ENCODE results near the gene MBL2.

The MBL2 gene

DNA sequence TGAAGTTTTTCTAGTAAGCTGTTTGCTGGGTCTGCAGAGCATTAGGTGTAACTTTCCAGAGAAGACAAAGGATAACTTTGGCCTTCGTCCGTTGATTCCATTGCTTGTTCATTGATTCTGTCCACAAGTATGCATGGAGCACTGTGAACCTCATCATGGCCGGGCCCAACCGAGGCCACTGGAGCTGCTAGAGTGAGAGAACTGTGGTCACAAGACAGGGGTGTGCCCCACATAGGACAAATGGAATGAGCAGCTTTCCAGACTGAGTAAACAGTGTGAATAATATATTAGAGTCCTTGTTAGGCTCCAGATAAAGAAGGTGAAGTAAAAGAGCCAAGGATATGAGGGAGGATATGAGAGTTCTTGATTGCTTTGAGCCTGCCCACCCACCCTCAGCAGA is 24.9 kb downstream of the MBL2 start:
- Histone ChIP-seq H3K27ac (no peak overlapping the region), H3K36me3 (no peaks in the 10 kb centered on the region), H3K9me3 (no peaks in the 10 kb centered on the region), H3K4me1 (no peaks in the 10 kb centered on the region), H3K4me3 (no peak overlapping the region), H3K27me3 (no peaks in the 10 kb centered on the region)
- DNase-seq = no peak
- TF ChIP-seq, protein P1, sequence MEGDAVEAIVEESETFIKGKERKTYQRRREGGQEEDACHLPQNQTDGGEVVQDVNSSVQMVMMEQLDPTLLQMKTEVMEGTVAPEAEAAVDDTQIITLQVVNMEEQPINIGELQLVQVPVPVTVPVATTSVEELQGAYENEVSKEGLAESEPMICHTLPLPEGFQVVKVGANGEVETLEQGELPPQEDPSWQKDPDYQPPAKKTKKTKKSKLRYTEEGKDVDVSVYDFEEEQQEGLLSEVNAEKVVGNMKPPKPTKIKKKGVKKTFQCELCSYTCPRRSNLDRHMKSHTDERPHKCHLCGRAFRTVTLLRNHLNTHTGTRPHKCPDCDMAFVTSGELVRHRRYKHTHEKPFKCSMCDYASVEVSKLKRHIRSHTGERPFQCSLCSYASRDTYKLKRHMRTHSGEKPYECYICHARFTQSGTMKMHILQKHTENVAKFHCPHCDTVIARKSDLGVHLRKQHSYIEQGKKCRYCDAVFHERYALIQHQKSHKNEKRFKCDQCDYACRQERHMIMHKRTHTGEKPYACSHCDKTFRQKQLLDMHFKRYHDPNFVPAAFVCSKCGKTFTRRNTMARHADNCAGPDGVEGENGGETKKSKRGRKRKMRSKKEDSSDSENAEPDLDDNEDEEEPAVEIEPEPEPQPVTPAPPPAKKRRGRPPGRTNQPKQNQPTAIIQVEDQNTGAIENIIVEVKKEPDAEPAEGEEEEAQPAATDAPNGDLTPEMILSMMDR (IDR thresholded peaks at IDR 0.05) = no peak
- intact Hi-C loops (cut with DNase I; ENCODE audit: low total_unique reads) = no loop called here

DNA sequence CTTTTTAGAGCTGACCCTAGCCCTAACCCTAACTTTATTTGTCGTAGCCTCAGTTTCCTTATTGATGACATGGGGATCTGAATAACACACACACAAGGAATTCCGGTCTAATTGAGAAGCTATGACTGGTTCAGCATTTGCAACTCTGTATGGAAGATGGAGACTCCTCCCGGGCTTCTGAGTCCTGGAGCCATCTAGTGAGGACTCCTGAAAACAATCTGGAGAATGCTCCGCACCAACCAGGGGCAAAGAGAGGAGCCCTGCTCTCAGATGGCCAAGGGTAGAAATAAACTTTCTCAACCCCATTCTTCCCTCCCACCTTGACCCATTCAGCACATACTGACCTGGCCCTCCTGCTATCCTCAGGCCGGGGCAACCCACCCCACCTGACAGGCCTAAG is 26.4 kb downstream of the MBL2 start:
- Histone ChIP-seq H3K9me3 (no peaks in the 10 kb centered on the region), H3K4me3 (no peak overlapping the region), H3K27me3 (no peaks in the 10 kb centered on the region), H3K27ac (no peak overlapping the region), H3K36me3 (no peaks in the 10 kb centered on the region), H3K4me1 (no peaks in the 10 kb centered on the region)
- DNase-seq = no peak
- intact Hi-C loops (cut with DNase I; ENCODE audit: low total_unique reads) = no loop called here
- TF ChIP-seq, protein P1 (IDR thresholded peaks at IDR 0.05) = no peak

DNA sequence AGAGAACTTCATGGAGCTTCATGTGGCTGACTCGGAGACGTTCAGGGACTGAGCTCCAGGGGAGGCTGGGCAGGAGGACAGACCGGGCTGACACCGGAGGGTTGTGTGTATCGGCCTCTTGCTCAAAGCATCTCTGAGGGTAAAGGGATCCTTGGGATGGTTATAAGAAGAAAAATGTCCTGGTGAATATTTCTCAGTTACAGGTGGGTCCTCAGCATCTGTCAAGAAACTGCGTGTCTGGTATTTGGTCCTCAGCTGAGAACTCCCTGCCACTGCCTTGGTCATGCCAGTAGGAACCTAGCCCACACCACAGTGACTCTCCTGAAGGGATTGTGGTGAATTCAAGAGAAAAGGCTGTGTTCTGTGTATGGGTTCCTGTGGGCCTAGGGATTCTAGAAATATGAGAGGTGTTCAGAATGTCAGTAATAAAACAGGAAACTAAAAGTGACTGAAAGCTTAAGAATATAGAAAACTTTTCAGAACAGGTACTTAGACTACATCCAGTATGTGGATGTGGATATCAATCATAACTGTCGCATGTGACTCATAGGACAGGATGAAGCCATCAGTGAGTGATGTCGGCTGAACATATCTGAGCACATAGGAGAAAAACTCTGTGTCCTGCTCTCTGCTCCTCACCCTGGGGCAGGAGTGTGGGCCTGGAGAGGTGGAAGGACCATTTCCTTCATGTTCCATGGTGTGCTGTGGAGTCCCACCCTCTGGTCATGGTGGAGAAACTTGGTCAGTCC is 28.4 kb downstream of the MBL2 start:
- Histone ChIP-seq H3K4me3 (no peak overlapping the region), H3K27ac (no peak overlapping the region), H3K36me3 (no peaks in the 10 kb centered on the region), H3K4me1 (no peaks in the 10 kb centered on the region), H3K9me3 (no peaks in the 10 kb centered on the region), H3K27me3 (no peaks in the 10 kb centered on the region)
- intact Hi-C loops (cut with DNase I; ENCODE audit: low total_unique reads) = no loop called here
- no peak for DNase-seq
- TF ChIP-seq, protein P1 (IDR thresholded peaks at IDR 0.05) = no peak

DNA sequence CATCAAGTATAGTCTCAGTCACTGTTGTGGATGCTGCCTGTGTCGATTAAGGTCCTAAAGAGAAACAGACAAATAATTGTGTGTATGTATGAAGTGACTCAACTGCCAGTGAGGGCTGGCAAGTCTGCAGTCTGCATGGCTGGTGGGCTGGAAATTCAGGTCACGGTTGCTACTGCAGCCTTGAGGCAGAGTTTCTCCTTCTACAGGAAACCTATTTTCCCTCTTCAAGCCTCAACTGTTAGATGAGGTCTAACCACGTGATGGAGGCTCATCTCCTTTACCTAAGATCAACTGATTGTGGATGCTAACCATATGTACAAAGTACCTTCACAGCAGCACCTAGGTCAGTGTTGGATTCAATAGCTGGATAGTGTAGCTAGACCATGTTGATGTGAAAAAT is 29.9 kb downstream of the MBL2 start:
- no peak for DNase-seq
- H3K4me3 ChIP-seq = no peak overlapping the region
- intact Hi-C loops (cut with DNase I; ENCODE audit: low total_unique reads) = no loop called here
- no peaks in the 10 kb centered on the region for H3K27me3 ChIP-seq
- H3K4me1 ChIP-seq = no peaks in the 10 kb centered on the region
- no peaks in the 10 kb centered on the region for H3K9me3 ChIP-seq
- H3K27ac ChIP-seq = no peak overlapping the region
- no peaks in the 10 kb centered on the region for H3K36me3 ChIP-seq
- TF ChIP-seq, protein P1 (IDR thresholded peaks at IDR 0.05) = no peak

DNA sequence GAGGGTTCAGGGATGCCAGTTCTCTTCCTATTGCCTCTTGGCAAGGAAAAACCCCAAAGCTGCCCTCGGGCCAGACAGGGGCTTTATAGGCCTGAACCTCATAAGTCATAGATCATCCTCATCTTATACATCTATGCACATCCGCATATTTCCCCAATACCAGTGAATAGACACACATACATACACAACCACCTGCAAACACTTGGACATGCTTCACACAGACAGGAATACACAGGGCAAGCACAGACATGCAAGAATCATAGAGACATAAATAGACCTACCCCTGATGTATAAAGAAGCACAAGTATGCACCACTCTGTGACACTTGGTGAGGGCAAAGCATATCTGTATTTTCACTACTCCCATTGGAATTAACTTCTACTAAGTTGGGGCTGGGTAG is 30.7 kb downstream of the MBL2 start:
- intact Hi-C loops (cut with DNase I; ENCODE audit: low total_unique reads) = no loop called here
- no peaks in the 10 kb centered on the region for H3K9me3 ChIP-seq
- TF ChIP-seq, protein P1 (IDR thresholded peaks at IDR 0.05) = no peak
- no peak for DNase-seq
- H3K4me1 ChIP-seq = no peaks in the 10 kb centered on the region
- H3K27me3 ChIP-seq = no peaks in the 10 kb centered on the region
- no peaks in the 10 kb centered on the region for H3K36me3 ChIP-seq
- H3K27ac ChIP-seq = no peak overlapping the region
- H3K4me3 ChIP-seq = no peak overlapping the region

Measured in tibial artery (tissue), 4 donors.